HEK293T (cell line): ENCODE data around the gene KMT5B.

Experiments used
- CTCF ChIA-PET: fragments of 350-600 bp; formaldehyde crosslinking; extraction: SDS; loops from one replicate; lab custom pipeline; 2021; ENCODE audit warnings: antibody characterized with exemption, inconsistent platforms; lab: Yijun Ruan, JAX
- POLR2A ChIA-PET: fragments of 350-600 bp; formaldehyde crosslinking; extraction: SDS; loops from one replicate; lab custom pipeline; 2020; ENCODE audit warnings: antibody characterized with exemption, inconsistent platforms; lab: Yijun Ruan, JAX
- DNase-seq: peaks from one replicate; pipeline ENCODE4 v3.0.0; 2012; ENCODE audit warnings: mixed read lengths; ENCODE audit errors: extremely low spot score
- ARNT ChIP-seq: fragments of 450-650 bp; IDR thresholded peaks from 2 replicates; pipeline ENCODE4 v1.6.1; 2017; ENCODE audit warnings: mild to moderate bottlenecking
- BHLHE40 ChIP-seq: fragments of 450-650 bp; IDR thresholded peaks from 2 replicates; pipeline ENCODE4 v1.6.1; 2016; ENCODE audit warnings: mild to moderate bottlenecking, moderate library complexity, borderline replicate concordance
- CTBP1 ChIP-seq: fragments of 450-650 bp; IDR thresholded peaks from 2 replicates; pipeline ENCODE4 v1.6.1; 2016; ENCODE audit warnings: borderline replicate concordance
- ELF4 ChIP-seq: fragments of 450-650 bp; IDR thresholded peaks from 2 replicates; pipeline ENCODE4 v1.6.1; 2017; ENCODE audit warnings: antibody characterized with exemption
- FOXA1 ChIP-seq: fragments of 450-650 bp; IDR thresholded peaks from 2 replicates; pipeline ENCODE4 v1.6.1; 2016; ENCODE audit warnings: mild to moderate bottlenecking
- FOXK2 ChIP-seq: fragments of 450-650 bp; IDR thresholded peaks from 2 replicates; pipeline ENCODE4 v1.6.1; 2016; ENCODE audit warnings: mild to moderate bottlenecking
- FOXM1 ChIP-seq: fragments of 450-650 bp; IDR thresholded peaks from 2 replicates; pipeline ENCODE4 v1.6.1; 2017; ENCODE audit warnings: mild to moderate bottlenecking, borderline replicate concordance
- HDGF ChIP-seq: fragments of 450-650 bp; IDR thresholded peaks from 2 replicates; pipeline ENCODE4 v1.6.1; 2017; ENCODE audit warnings: antibody characterized with exemption, borderline replicate concordance
- L3MBTL2 ChIP-seq: fragments of 450-650 bp; conservative IDR thresholded peaks from 2 replicates; pipeline ENCODE4 v1.6.1; 2016; ENCODE audit warnings: mild to moderate bottlenecking
- LEF1 ChIP-seq: fragments of 450-650 bp; IDR thresholded peaks from 2 replicates; pipeline ENCODE4 v1.6.1; 2017; ENCODE audit warnings: mild to moderate bottlenecking, borderline replicate concordance
- NFRKB ChIP-seq: fragments of 450-650 bp; IDR thresholded peaks from 2 replicates; pipeline ENCODE4 v1.6.1; 2016; ENCODE audit warnings: mild to moderate bottlenecking, moderate library complexity
- PKNOX1 ChIP-seq: fragments of 450-650 bp; IDR thresholded peaks from 2 replicates; pipeline ENCODE4 v1.6.1; 2016
- SP1 ChIP-seq: fragments of 450-650 bp; IDR thresholded peaks from 2 replicates; pipeline ENCODE4 v1.6.1; 2017
- SUZ12 ChIP-seq: fragments of 450-650 bp; IDR thresholded peaks from 2 replicates; pipeline ENCODE4 v1.6.1; 2016; ENCODE audit warnings: mild to moderate bottlenecking
- TARDBP ChIP-seq: fragments of 450-650 bp; IDR thresholded peaks from 2 replicates; pipeline ENCODE4 v1.6.1; 2016
- ZNF384 ChIP-seq: fragments of 450-650 bp; IDR thresholded peaks from 2 replicates; pipeline ENCODE4 v1.6.1; 2016

The KMT5B gene

GRCh38 chr11:68160100-68160695 lies 52.9 kb downstream of the KMT5B start:
- ChIA-PET POLR2A (no interaction called here), CTCF (no interaction called here)
- no peak for DNase-seq
- TF ChIP-seq PKNOX1 (no peak), FOXA1 (no peak), ZNF384 (no peak), TARDBP (no peak), NFRKB (no peak), FOXM1 (no peak), ARNT (no peak), BHLHE40 (no peak), L3MBTL2 (no peak), SP1 (no peak), HDGF (no peak), LEF1 (no peak), CTBP1 (no peak), FOXK2 (no peak), SUZ12 (no peak)

DNA sequence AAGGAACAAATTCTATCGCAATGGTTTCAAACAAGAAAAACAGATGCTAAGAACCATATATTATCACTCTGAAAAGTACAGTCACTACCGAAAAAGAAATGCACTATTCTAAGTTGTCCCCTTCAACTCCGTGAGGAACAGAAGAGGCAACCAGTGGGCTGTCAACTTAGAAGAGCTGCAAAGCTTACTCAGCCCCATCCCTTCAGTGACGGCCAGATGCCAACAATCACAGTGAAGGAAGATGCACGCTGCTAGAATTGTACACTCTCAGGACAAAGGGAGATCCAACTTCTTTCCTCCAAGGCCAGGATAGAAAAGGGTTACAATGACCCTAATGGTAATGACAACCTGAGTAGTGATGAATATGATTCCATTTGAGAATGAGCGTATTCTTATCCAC lies 53.4 kb downstream of the KMT5B start:
- POLR2A ChIA-PET, result no interaction called here
- CTCF ChIA-PET, result no interaction called here
- no peak for DNase-seq
- TF ChIP-seq FOXM1 (no peak), LEF1 (no peak), SP1 (no peak), ZNF384 (no peak), ARNT (no peak), L3MBTL2 (no peak), NFRKB (no peak), FOXK2 (no peak), ELF4 (no peak)

- ChIA-PET POLR2A (no interaction called here), CTCF (no interaction called here)
- DNase-seq, result no peak
- TF ChIP-seq HDGF, result no peak
These were observed 53.9 kb downstream of the KMT5B start for GRCh38 chr11:68159161-68159560.

- no peak for TF ChIP-seq NFRKB
- no peak for TF ChIP-seq LEF1
- TF ChIP-seq PKNOX1, result no peak
- no peak for TF ChIP-seq ZNF384
- no peak for TF ChIP-seq ARNT
- TF ChIP-seq FOXM1, result no peak
- no peak for TF ChIP-seq CTBP1
- TF ChIP-seq HDGF, result no peak
- TF ChIP-seq SP1, result no peak
- no peak for TF ChIP-seq FOXK2
- no peak for TF ChIP-seq SUZ12
- TF ChIP-seq FOXA1, result no peak
- no peak for TF ChIP-seq BHLHE40
- no peak for TF ChIP-seq TARDBP
- no peak for TF ChIP-seq L3MBTL2
- no peak for DNase-seq
- POLR2A ChIA-PET, result no interaction called here
- CTCF ChIA-PET, result no interaction called here
These were observed 54.5 kb downstream of the KMT5B start for GRCh38 chr11:68158580-68158979.

DNA sequence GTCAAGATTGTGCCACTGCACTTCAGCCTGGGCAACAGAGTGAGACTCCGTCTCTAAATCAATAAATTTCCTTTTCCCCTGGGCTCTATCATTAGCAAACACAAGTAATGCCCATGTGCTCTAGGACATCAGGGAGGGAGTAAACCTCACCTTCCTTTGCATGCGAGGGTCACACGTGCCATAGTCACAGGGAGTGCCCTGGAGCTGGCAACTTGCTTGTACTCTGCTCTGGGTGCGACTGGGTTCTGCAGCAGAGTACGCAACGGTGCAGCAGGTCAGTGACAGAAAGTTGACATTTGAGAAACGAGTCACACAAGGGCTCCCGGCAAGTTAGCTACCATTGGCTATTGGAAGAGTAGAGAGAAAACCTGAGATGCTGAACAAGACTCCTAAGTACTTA lies 59.4 kb downstream of the KMT5B start:
- no peak for DNase-seq
- ChIA-PET CTCF (no interaction called here), POLR2A (no interaction called here)
- TF ChIP-seq SP1 (no peak), SUZ12 (no peak), ARNT (no peak), ZNF384 (no peak), CTBP1 (no peak), PKNOX1 (no peak), HDGF (no peak), FOXM1 (no peak)

DNA sequence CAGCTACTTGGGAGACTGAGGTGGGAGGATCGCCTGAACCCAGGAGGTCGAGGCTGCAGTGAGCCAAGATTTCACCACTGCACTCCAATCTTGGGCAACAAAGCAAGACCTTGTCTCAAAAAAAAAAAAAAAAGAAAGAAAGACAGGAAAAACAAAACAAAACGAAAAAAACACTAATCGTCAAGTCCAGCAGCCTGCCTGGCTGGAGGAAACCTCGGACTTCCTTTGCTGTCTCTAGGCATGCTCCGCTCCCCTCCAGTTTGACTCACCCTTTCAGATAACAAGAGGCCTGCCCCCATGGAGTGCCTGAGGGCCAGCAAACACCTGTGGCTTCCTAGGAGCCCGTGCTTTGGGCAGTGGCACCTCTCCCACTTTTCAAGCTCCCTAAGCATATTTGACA lies 63.1 kb downstream of the KMT5B start:
- CTCF ChIA-PET, result no interaction called here
- DNase-seq, result no peak
- POLR2A ChIA-PET, result no interaction called here
- no peak for TF ChIP-seq ARNT
- no peak for TF ChIP-seq HDGF
- no peak for TF ChIP-seq ELF4
- no peak for TF ChIP-seq PKNOX1
- no peak for TF ChIP-seq LEF1
- no peak for TF ChIP-seq L3MBTL2
- no peak for TF ChIP-seq SUZ12
- TF ChIP-seq FOXA1, result no peak
- no peak for TF ChIP-seq ZNF384
- no peak for TF ChIP-seq FOXM1
